Liver (tissue), 9 donors: ENCODE measurements around the gene RHEB. TPM values are rescaled to one million over a fixed set of nuclear protein-coding genes. Genes with fewer than 3 reads are reported as not detected.

Experiments used
- DNase-seq: peaks from one replicate; pipeline ENCODE4 v3.0.0-alpha.2; 2017; ENCODE audit warnings: low spot score
- H3K27ac ChIP-seq, 2 donors: one replicate each; pipeline ENCODE4 v1.7.0; 2013; ENCODE audit warnings: inconsistent platforms in 2 of 2, low read length in 2 of 2, control low read depth in 1 of 2, low read depth in 1 of 2, mild to moderate bottlenecking in 1 of 2
- H3K27me3 ChIP-seq, 4 donors: one replicate each; pipeline versions ENCODE4 v1.6.1 to v1.7.0; 2013; ENCODE audit warnings: low read length in 3 of 4, inconsistent platforms in 1 of 4, mild to moderate bottlenecking in 1 of 4, moderate library complexity in 1 of 4; ENCODE audit not compliant: control insufficient read depth in 4 of 4, insufficient read depth in 4 of 4
- H3K36me3 ChIP-seq, 4 donors: one replicate each; pipeline versions ENCODE4 v1.6.1 to v1.7.0; 2013; ENCODE audit warnings: low read length in 3 of 4, mild to moderate bottlenecking in 3 of 4, low read depth in 1 of 4, moderate library complexity in 1 of 4; ENCODE audit not compliant: control insufficient read depth in 4 of 4, insufficient read depth in 3 of 4
- H3K4me1 ChIP-seq, 4 donors: one replicate each; pipeline versions ENCODE4 v1.6.1 to v1.7.0; 2013; ENCODE audit warnings: low read length in 3 of 4, mild to moderate bottlenecking in 3 of 4, moderate library complexity in 1 of 4; ENCODE audit not compliant: control insufficient read depth in 4 of 4, insufficient read depth in 4 of 4
- H3K4me3 ChIP-seq, 3 donors: one replicate each; pipeline versions ENCODE4 v1.6.1 to v1.7.0; 2013; ENCODE audit warnings: low read length in 3 of 3, control low read depth in 1 of 3, low read depth in 1 of 3, mild to moderate bottlenecking in 1 of 3
- H3K9ac ChIP-seq, 2 donors: one replicate each; pipeline ENCODE4 v1.7.0; 2013; ENCODE audit warnings: low read length in 2 of 2, mild to moderate bottlenecking in 2 of 2, moderate library complexity in 2 of 2, control low read depth in 1 of 2, low read depth in 1 of 2
- H3K9me3 ChIP-seq, 4 donors: one replicate each; pipeline versions ENCODE4 v1.6.1 to v1.7.0; 2013; ENCODE audit warnings: low read length in 3 of 4; ENCODE audit not compliant: control insufficient read depth in 4 of 4
- ATF3 ChIP-seq: IDR thresholded peaks from 2 replicates; pipeline ENCODE4 v1.6.1; 2016; ENCODE audit warnings: antibody characterized with exemption
- FOXA1 ChIP-seq: IDR thresholded peaks from 2 replicates; pipeline ENCODE4 v1.6.1; 2016; ENCODE audit warnings: antibody characterized with exemption
- FOXA2 ChIP-seq: IDR thresholded peaks from 2 replicates; pipeline ENCODE4 v1.6.1; 2016; ENCODE audit warnings: antibody characterized with exemption
- HNF4A ChIP-seq, 2 donors: conservative IDR thresholded peaks; 2 replicates each; pipeline ENCODE4 v1.6.1; 2016; ENCODE audit warnings: antibody characterized with exemption in 2 of 2, mild to moderate bottlenecking in 2 of 2
- HNF4G ChIP-seq: IDR thresholded peaks from 2 replicates; pipeline ENCODE4 v1.6.1; 2016; ENCODE audit warnings: antibody characterized with exemption
- JUND ChIP-seq, 2 donors: IDR thresholded peaks; 2 replicates each; pipeline ENCODE4 v1.6.1; 2016; ENCODE audit warnings: antibody characterized with exemption in 2 of 2
- REST ChIP-seq: IDR thresholded peaks from 2 replicates; pipeline ENCODE4 v1.6.1; 2016; ENCODE audit warnings: antibody characterized with exemption, mild to moderate bottlenecking
- RXRA ChIP-seq, 2 donors: IDR thresholded peaks; 2 replicates each; pipeline ENCODE4 v1.6.1; 2017 to 2018; ENCODE audit warnings: antibody characterized with exemption in 2 of 2, mild to moderate bottlenecking in 1 of 2
- SP1 ChIP-seq: IDR thresholded peaks from 2 replicates; pipeline ENCODE4 v1.6.1; 2018; ENCODE audit warnings: antibody characterized with exemption, mild to moderate bottlenecking
- ZBTB33 ChIP-seq: IDR thresholded peaks from 2 replicates; pipeline ENCODE4 v1.6.1; 2016; ENCODE audit warnings: antibody characterized with exemption
- WGBS: extraction: QIAGEN DNeasy Blood & Tissue Kit; methylation state at CpG from one replicate; pipeline ENCODE4 v1.1.7; 2013; 5-methylcytosine and 5-hydroxymethylcytosine counted together
- polyA plus RNA-seq, 2 donors: library from polyadenylated mRNA; stranded (reverse) in 1 of 2; unstranded in 1 of 2; fragments of 200-250 nt in 1 of 2; fragments of >200 nt in 1 of 2; fragmentation: Nextera tagmentation in 1 of 2; extraction: Ambion mirVana in 1 of 2; gene quantifications; one replicate each; pipeline versions ENCODE4 v1.2.1 to v1.2.3, GENCODE V29; 2013 to 2015
- total RNA-seq, 2 donors: library from RNA; depleted of rRNA; stranded (reverse); fragments of >200 nt; gene quantifications; one replicate each; pipeline ENCODE4 v1.2.3, GENCODE V29; 2014
- TF ChIP-seq, protein P1 (sequence below): IDR thresholded peaks from 2 replicates; pipeline ENCODE4 v1.6.1; 2016; ENCODE audit warnings: antibody characterized with exemption
- donor health status: healthy.
- donor health status: healthy.
- donor health status: healthy.
- donor health status: healthy.
- donor health status: healthy.

The RHEB gene
- total and polyA plus RNA-seq, 4 donors: 29.5 to 59.0 (median 36.5) TPM

- TF ChIP-seq HNF4G (no peak), ZBTB33 (no peak), HNF4A (conservative IDR thresholded peaks at IDR 0.05) (no peak), JUND (IDR thresholded peaks at IDR 0.05) (no peak)
- peaks cover 0 to 12% (median 9%) of the 10 kb centered on the region in 4 donors for H3K4me1 ChIP-seq
- H3K27ac ChIP-seq: no peak overlapping the region
- H3K9me3 ChIP-seq: no peaks in the 10 kb centered on the region
- no peaks in the 10 kb centered on the region for H3K27me3 ChIP-seq
- no peak for DNase-seq
- 89% methylated on average over 4 of the region's 4 CpGs for WGBS
- H3K36me3 ChIP-seq: no peaks in the 10 kb centered on the region
- no peak overlapping the region for H3K9ac ChIP-seq
- H3K4me3 ChIP-seq: no peak overlapping the region
These were observed 64.0 kb downstream of the RHEB start for GRCh38 chr7:151455690-151456089.

- whole genome bisulfite sequencing: 93% methylated on average over 15 of the region's 15 CpGs
- Histone ChIP-seq H3K27ac (no peak overlapping the region), H3K4me1 (peaks cover 0 to 9% (median 5%) of the 10 kb centered on the region in 4 donors), H3K4me3 (no peak overlapping the region), H3K9ac (no peak overlapping the region), H3K27me3 (no peaks in the 10 kb centered on the region), H3K9me3 (no peaks in the 10 kb centered on the region), H3K36me3 (no peaks in the 10 kb centered on the region)
- no peak for DNase-seq
- TF ChIP-seq FOXA1 (no peak), HNF4A (conservative IDR thresholded peaks at IDR 0.05) (no peak), FOXA2 (no peak)
These were observed 64.7 kb downstream of the RHEB start for GRCh38 chr7:151454932-151455530.

- H3K4me1 ChIP-seq: peaks cover 0 to 2% (median under 1%) of the 10 kb centered on the region in 4 donors
- no peak for DNase-seq
- no peak overlapping the region for H3K27ac ChIP-seq
- H3K9ac ChIP-seq: no peak overlapping the region
- 96% methylated on average over 14 of the region's 14 CpGs for WGBS
- H3K9me3 ChIP-seq: no peaks in the 10 kb centered on the region
- H3K27me3 ChIP-seq: no peaks in the 10 kb centered on the region
- TF ChIP-seq RXRA (IDR thresholded peaks at IDR 0.05) (no peak), REST (no peak), FOXA1 (no peak), SP1 (no peak), HNF4G (no peak), ATF3 (no peak)
- TF ChIP-seq, protein P1, sequence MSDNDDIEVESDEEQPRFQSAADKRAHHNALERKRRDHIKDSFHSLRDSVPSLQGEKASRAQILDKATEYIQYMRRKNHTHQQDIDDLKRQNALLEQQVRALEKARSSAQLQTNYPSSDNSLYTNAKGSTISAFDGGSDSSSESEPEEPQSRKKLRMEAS: no peak
- H3K36me3 ChIP-seq: no peaks in the 10 kb centered on the region
- no peak overlapping the region for H3K4me3 ChIP-seq
These were observed 65.4 kb downstream of the RHEB start for GRCh38 chr7:151454305-151454704.
